Lung (tissue), 12 donors: ENCODE measurements around the gene PCDHGC3. TPM values are rescaled to one million over a fixed set of nuclear protein-coding genes. Genes with fewer than 3 reads are reported as not detected.

Experiments used
- ATAC-seq: fragments of 200-7000 bp; cut with Tn5 transposase; one replicate; pipeline ENCODE4 v1.9.1; 2020; ENCODE audit warnings: moderate number of reproducible peaks; ENCODE audit not compliant: insufficient read depth, low FRiP score
- DNase-seq, 3 donors: peaks; one replicate each; pipeline ENCODE4 v3.0.0-alpha.2; 2013 to 2017
- H3K27ac ChIP-seq, 2 donors: one replicate each; pipeline ENCODE4 v1.5.1; 2013; ENCODE audit warnings: mild to moderate bottlenecking in 2 of 2, moderate library complexity in 2 of 2, control low read depth in 1 of 2, inconsistent platforms in 1 of 2, low read depth in 1 of 2, low read length in 1 of 2
- H3K27me3 ChIP-seq, 3 donors: one replicate each; pipeline ENCODE4 v1.5.1; 2013; ENCODE audit warnings: low read length in 2 of 3; ENCODE audit not compliant: control insufficient read depth in 3 of 3, insufficient read depth in 3 of 3
- H3K36me3 ChIP-seq, 4 donors: one replicate each; pipeline ENCODE4 v1.5.1; 2013; ENCODE audit warnings: low read length in 4 of 4, mild to moderate bottlenecking in 1 of 4, moderate library complexity in 1 of 4; ENCODE audit not compliant: control insufficient read depth in 4 of 4, insufficient read depth in 4 of 4
- H3K4me1 ChIP-seq, 5 donors: one replicate each; pipeline ENCODE4 v1.5.1; 2013; ENCODE audit warnings: low read length in 5 of 5, mild to moderate bottlenecking in 2 of 5, moderate library complexity in 1 of 5; ENCODE audit not compliant: control insufficient read depth in 5 of 5, insufficient read depth in 5 of 5
- H3K4me3 ChIP-seq: one replicate; pipeline ENCODE4 v1.5.1; 2013; ENCODE audit warnings: mild to moderate bottlenecking, control low read depth, moderate library complexity
- H3K9ac ChIP-seq, 2 donors: one replicate each; pipeline ENCODE4 v1.5.1; 2013; ENCODE audit warnings: low read length in 2 of 2, control low read depth in 1 of 2; ENCODE audit not compliant: insufficient read depth in 1 of 2
- H3K9me3 ChIP-seq, 4 donors: one replicate each; pipeline ENCODE4 v1.5.1; 2013; ENCODE audit warnings: low read length in 3 of 4, mild to moderate bottlenecking in 1 of 4, moderate library complexity in 1 of 4; ENCODE audit not compliant: control insufficient read depth in 4 of 4, insufficient read depth in 3 of 4
- CTCF ChIP-seq: IDR thresholded peaks from 2 replicates; pipeline ENCODE4 v1.5.1; 2012; ENCODE audit warnings: mild to moderate bottlenecking; ENCODE audit errors: control extremely low read depth, extremely low read depth
- WGBS, 2 donors: extraction: QIAGEN DNeasy Blood & Tissue Kit; methylation state at CpG; one replicate each; pipeline ENCODE4 v1.1.7; 2013; 5-methylcytosine and 5-hydroxymethylcytosine counted together
- polyA plus RNA-seq, 2 donors: library from polyadenylated mRNA; stranded (reverse); fragments of 200-250 nt; gene quantifications; one replicate each; pipeline ENCODE4 v1.2.1, GENCODE V29; 2013
- total RNA-seq, 2 donors: library from RNA; depleted of rRNA in 1 of 2; stranded (reverse); fragments of >200 nt in 1 of 2; gene quantifications; one replicate each; pipeline ENCODE4 v1.2.1, GENCODE V29; 2014 to 2021
- donor health status: control.
- donor health status: control.
- donor health status: Bipolar disorder and iron deficiency.
- donor health status: healthy.
- donor health status: DM: yes; HTN: yes; CAD: no.

PCDHGC3 gene
- total and polyA plus RNA-seq, 4 donors = 44.8 to 116 (median 68.7) TPM

GRCh38 chr5:141510850-141511601, 35.3 kb downstream of the PCDHGC3 start:
- TF ChIP-seq CTCF = no peak
- H3K9me3 ChIP-seq = no peaks in the 10 kb centered on the region
- H3K4me1 ChIP-seq = peaks cover 17 to 71% (median 23%) of the 10 kb centered on the region in 5 donors
- no peak for DNase-seq
- peaks cover 0 to 32% (median 23%) of the 10 kb centered on the region in 4 donors for H3K36me3 ChIP-seq
- peak overlapping the region in 1 of 2 donors; percentile 20 for H3K27ac ChIP-seq
- ATAC-seq = no peak
- no peak overlapping the region for H3K4me3 ChIP-seq
- H3K27me3 ChIP-seq = no peaks in the 10 kb centered on the region
- 87 to 93% methylated on average over 14 of the region's 14 CpGs for WGBS, 2 donors
- no peak overlapping the region for H3K9ac ChIP-seq

- WGBS, 2 donors = 66 to 72% methylated on average over 4 of the region's 4 CpGs
- H3K9ac ChIP-seq = no peak overlapping the region
These were observed 36.1 kb downstream of the PCDHGC3 start for GRCh38 chr5:141511771-141512325.

GRCh38 chr5:141512390-141512910, 36.7 kb downstream of the PCDHGC3 start:
- peaks cover 14 to 67% (median 24%) of the 10 kb centered on the region in 5 donors for H3K4me1 ChIP-seq
- 5 to 11% methylated on average over 28 of the region's 28 CpGs for WGBS, 2 donors
- ATAC-seq (peak; percentile 45), DNase-seq (peak; percentile 78 to 80 (median 79))
- no peak for TF ChIP-seq CTCF
- H3K27me3 ChIP-seq = no peaks in the 10 kb centered on the region
- H3K27ac ChIP-seq = peak overlapping the region; percentile 72 to 75
- peak overlapping the region in 1 of 2 donors; percentile 92 for H3K9ac ChIP-seq
- H3K4me3 ChIP-seq = no peak overlapping the region
- H3K36me3 ChIP-seq = peaks cover 0 to 32% (median 27%) of the 10 kb centered on the region in 4 donors
- no peaks in the 10 kb centered on the region for H3K9me3 ChIP-seq

More at GRCh38 chr5:141511771-141512325, 36.1 kb downstream of the PCDHGC3 start:
- Histone ChIP-seq H3K27ac (peak overlapping the region in 1 of 2 donors; percentile 75), H3K27me3 (no peaks in the 10 kb centered on the region), H3K9me3 (no peaks in the 10 kb centered on the region), H3K4me1 (peaks cover 16 to 67% (median 24%) of the 10 kb centered on the region in 5 donors), H3K4me3 (no peak overlapping the region), H3K36me3 (peaks cover 0 to 32% (median 27%) of the 10 kb centered on the region in 4 donors)
- DNase-seq (no peak), ATAC-seq (no peak)
- no peak for TF ChIP-seq CTCF
